RWPE2 (cell line): ENCODE data around the gene CFAP57.
A peak's percentile ranks its signal among the peaks of the same experiment; 100 is the strongest.

Experiments
- ATAC-seq: fragments of 200-7000 bp; cut with Tn5 transposase; 3 replicates; pipeline ENCODE4 v1.9.1; 2021; ENCODE audit warnings: low read depth
- DNase-seq: peaks from one replicate; pipeline ENCODE4 v3.0.0-alpha.2; 2020; ENCODE audit warnings: low spot score
- H3K27ac ChIP-seq: fragments of 450-650 bp; 2 replicates; pipeline ENCODE4 v1.5.1; 2017; ENCODE audit warnings: mild to moderate bottlenecking; ENCODE audit not compliant: poor library complexity, severe bottlenecking
- H3K27me3 ChIP-seq: fragments of 250-450 bp; sonication (Bioruptor Pico); 2 replicates; pipeline ENCODE4 v1.5.1; 2021; ENCODE audit warnings: mild to moderate bottlenecking, moderate library complexity; ENCODE audit not compliant: insufficient read depth, poor library complexity, severe bottlenecking
- H3K36me3 ChIP-seq: fragments of 250-450 bp; sonication (Bioruptor Pico); 2 replicates; pipeline ENCODE4 v1.5.1; 2020; ENCODE audit warnings: low read depth, mild to moderate bottlenecking, moderate library complexity
- H3K4me1 ChIP-seq: fragments of 250-450 bp; sonication (Bioruptor Pico); 2 replicates; pipeline ENCODE4 v1.5.1; 2021; ENCODE audit warnings: mild to moderate bottlenecking, moderate library complexity; ENCODE audit not compliant: insufficient read depth, poor library complexity, severe bottlenecking
- H3K4me3 ChIP-seq: fragments of 250-450 bp; sonication (Bioruptor Pico); 2 replicates; pipeline ENCODE4 v1.5.1; 2021; ENCODE audit warnings: mild to moderate bottlenecking, moderate library complexity; ENCODE audit not compliant: severe bottlenecking
- H3K9me3 ChIP-seq: fragments of 250-450 bp; sonication (Bioruptor Pico); 2 replicates; pipeline ENCODE4 v1.5.1; 2021; ENCODE audit warnings: mild to moderate bottlenecking, moderate library complexity; ENCODE audit not compliant: severe bottlenecking
- CTCF ChIP-seq: fragments of 450-650 bp; IDR thresholded peaks from one replicate; pipeline ENCODE4 v1.5.1; 2017; ENCODE audit warnings: mild to moderate bottlenecking, moderate library complexity; ENCODE audit not compliant: poor library complexity, severe bottlenecking

CFAP57 gene

DNA sequence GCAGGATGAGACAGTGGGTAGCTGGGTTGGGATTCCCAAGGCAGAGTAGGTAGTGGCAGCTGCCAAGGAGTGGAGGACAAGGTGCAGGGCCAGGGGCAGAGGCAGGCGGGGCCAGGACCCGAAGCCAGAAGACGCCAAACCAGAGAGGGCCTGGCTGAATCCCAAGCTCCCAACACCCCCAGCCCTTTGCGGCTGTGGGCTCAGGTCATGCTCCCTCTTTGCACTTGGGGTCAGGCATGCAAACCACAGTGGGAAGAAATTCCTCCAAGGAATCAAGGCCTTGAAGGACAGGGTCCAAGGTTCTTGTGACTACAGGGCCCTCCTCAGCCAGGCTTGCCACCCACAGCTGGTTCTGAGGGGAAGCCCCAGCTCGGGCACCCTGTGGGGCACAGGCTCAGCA is 107.0 kb downstream of the CFAP57 start:
- H3K36me3 ChIP-seq: no peaks in the 10 kb centered on the region
- H3K27me3 ChIP-seq: no peaks in the 10 kb centered on the region
- ATAC-seq (no peak), DNase-seq (peak; percentile 18)
- TF ChIP-seq CTCF: no peak
- H3K27ac ChIP-seq: no peak overlapping the region
- H3K9me3 ChIP-seq: no peaks in the 10 kb centered on the region
- no peak overlapping the region for H3K4me3 ChIP-seq
- H3K4me1 ChIP-seq: peaks cover 5% of the 10 kb centered on the region

DNA sequence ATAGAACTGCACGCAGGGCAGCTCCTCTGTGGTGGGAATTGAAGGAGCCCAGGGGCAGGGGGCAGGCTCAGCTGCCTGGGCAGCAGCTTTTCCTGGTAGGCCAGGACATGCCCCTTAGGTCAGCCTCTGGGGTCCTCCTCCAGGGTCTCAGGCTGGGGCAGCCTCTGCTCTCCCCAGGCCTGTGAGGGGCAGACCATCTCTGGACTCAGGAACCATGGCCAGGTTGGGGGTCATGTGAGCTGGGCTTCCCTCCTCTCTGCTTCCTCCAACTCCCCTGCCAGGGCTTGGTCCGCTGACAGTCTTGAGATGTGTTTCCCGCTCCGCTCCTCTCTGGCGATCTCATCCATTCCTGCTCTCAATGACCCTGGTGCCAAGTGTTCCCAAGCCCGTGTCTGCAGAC is 107.5 kb downstream of the CFAP57 start:
- TF ChIP-seq CTCF: no peak
- Histone ChIP-seq H3K4me1 (no peaks in the 10 kb centered on the region), H3K9me3 (no peaks in the 10 kb centered on the region), H3K27ac (no peak overlapping the region), H3K4me3 (no peak overlapping the region), H3K27me3 (no peaks in the 10 kb centered on the region), H3K36me3 (no peaks in the 10 kb centered on the region)
- DNase-seq (no peak), ATAC-seq (no peak)

- no peaks in the 10 kb centered on the region for H3K9me3 ChIP-seq
- no peak overlapping the region for H3K27ac ChIP-seq
- H3K27me3 ChIP-seq: no peaks in the 10 kb centered on the region
- peaks cover 1% of the 10 kb centered on the region for H3K4me1 ChIP-seq
- DNase-seq: peak; percentile 3
- H3K4me3 ChIP-seq: no peak overlapping the region
- no peak for ATAC-seq
- no peak for TF ChIP-seq CTCF
- H3K36me3 ChIP-seq: no peaks in the 10 kb centered on the region
These were observed 108.6 kb downstream of the CFAP57 start for GRCh38 chr1:43280692-43281091.

- peak; percentile 44 for DNase-seq
- TF ChIP-seq CTCF: no peak
- H3K4me3 ChIP-seq: no peak overlapping the region
- no peaks in the 10 kb centered on the region for H3K36me3 ChIP-seq
- H3K9me3 ChIP-seq: no peaks in the 10 kb centered on the region
- ATAC-seq: no peak
- H3K4me1 ChIP-seq: peaks cover 3% of the 10 kb centered on the region
- H3K27me3 ChIP-seq: no peaks in the 10 kb centered on the region
- H3K27ac ChIP-seq: no peak overlapping the region
These were observed 110.4 kb downstream of the CFAP57 start for GRCh38 chr1:43282220-43283195.

DNA sequence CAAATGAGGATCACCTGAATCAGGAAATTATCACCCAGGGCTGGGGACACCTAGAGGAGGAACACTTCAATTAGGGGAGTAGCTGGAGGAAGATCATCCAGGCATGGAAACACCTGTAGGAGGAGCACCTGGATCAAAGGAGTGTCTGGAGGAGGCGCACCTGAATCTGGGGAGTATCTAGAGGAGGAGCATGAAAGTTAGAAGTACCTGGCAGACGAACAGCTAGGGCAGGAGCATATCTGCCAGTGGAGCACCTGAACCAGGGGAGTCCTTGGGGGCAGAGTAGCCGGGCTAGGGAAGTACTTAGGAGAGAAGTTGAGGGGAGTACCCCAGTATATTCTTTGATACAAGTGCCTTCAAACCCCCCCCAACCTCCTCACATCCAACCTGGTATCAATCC is 111.9 kb downstream of the CFAP57 start:
- H3K27ac ChIP-seq: no peak overlapping the region
- DNase-seq (no peak), ATAC-seq (no peak)
- H3K4me1 ChIP-seq: peaks cover 3% of the 10 kb centered on the region
- TF ChIP-seq CTCF: no peak
- H3K9me3 ChIP-seq: no peaks in the 10 kb centered on the region
- no peaks in the 10 kb centered on the region for H3K36me3 ChIP-seq
- no peaks in the 10 kb centered on the region for H3K27me3 ChIP-seq
- no peak overlapping the region for H3K4me3 ChIP-seq
